Left renal pelvis (tissue), 4 donors: ENCODE results near the gene SLC7A6. TPM values are rescaled to one million over a fixed set of nuclear protein-coding genes. Genes with fewer than 3 reads are reported as not detected.

Source experiments
- DNase-seq, 4 donors: peaks; one replicate each; pipeline ENCODE4 v3.0.0-alpha.2; 2013; ENCODE audit warnings: low read depth in 4 of 4, low spot score in 3 of 4
- polyA plus RNA-seq, 4 donors: library from polyadenylated mRNA; unstranded; fragments of 120-200 nt; gene quantifications; one replicate each; pipeline ENCODE4 v1.2.1, GENCODE V29; 2013; ENCODE audit not compliant: insufficient read length in 4 of 4

Gene SLC7A6
- polyA plus RNA-seq, 4 donors: 15.0 to 19.6 (median 16.5) TPM

DNA sequence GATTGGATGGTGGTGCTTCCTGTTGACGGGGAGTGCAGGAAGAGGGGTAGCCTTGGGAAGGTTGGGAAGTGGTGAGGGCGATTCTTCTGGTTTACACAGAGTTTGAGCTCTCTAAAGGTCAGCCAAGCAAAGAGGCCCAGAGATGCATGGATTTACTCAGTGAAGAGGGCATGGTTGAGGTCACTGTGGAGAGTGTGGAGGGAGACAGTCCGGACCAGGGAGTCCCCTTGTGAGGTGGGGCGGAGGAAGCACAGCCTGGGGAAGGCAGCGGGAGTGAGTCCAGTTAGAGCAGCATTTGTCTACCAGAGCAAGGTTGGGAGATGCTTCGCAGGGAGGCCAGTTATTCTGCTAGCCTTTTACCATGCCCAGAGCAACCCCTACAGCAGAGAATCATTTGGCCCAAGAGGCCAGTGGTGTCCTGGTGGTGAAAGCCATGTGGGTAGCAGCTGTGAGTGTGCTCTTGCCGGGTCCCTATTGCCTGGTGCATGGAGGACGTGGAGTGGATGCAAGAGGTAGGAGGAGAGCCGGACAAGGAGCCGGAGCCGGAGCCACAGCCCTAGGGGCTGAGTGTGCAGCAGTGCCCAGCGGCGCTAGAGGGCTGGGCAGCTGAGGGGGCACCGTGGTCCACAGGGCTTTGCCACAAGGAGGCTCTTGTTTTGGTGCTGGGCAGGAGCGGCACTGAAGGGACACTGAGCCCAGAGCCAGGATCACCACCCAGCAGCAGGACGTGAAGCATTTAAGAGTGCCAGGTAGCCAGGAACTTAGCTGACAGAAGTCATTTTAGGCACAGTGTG, 74.2 kb downstream of the SLC7A6 start:
- DNase-seq: no peak

DNA sequence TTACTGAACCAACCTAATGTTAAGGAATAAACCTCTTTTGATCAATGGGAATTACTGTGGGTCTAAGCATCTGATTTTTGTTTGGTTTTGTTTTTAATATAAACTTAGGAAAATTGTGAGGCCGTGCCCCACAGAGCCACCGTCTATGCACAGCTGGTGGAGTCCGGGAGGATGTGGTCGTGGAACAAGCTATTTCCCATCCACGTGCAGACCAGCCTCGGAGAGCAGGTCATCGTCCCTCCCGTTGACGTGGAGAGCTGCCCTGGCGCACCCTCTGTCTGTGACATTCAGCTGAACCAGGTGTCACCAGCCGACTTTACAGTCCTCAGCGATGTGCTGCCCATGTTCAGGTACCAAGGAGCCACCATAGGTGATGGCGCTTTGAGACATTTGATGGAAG, 74.9 kb downstream of the SLC7A6 start:
- DNase-seq: no peak

DNA sequence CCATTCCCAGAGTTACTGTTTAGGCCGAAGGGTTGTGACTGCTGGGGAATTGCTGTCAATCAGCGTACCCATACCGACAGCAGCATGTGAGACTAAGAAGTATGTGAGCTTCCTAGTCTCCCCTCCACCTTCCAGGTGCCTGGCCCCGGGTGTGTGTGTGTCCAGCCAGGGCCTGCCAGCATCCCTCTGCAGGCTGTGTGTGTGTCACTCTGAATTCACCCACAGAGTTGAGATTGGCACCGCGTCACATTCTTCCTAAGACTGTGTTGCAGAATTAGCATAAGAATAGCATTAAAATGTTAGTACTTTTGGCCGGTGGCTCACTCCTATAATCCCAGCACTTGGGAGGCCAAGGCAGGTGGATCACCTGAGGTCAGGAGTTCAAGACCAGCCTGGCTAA, 78.3 kb downstream of the SLC7A6 start:
- DNase-seq: no peak

DNA sequence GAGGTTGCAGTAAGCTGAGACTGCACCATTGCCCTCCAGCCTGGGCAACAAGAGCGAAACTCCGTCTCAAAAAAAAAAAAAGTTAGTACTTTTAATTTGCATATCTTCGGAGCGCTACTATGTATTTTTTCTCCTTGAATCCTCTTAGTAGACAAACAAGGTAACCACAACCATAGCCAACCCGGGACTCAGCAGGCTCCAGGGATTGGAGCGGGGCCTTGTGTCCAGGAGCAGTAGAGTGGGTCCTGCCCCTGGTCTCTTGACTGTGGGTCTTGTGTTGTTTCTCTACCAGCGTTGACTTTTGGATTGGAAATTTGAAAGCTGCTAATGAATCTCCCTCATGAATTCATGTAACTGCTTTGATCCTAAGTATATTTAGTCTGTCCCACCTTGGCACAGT, 78.8 kb downstream of the SLC7A6 start:
- no peak for DNase-seq

GRCh38 chr16:68344252-68344651, 79.9 kb downstream of the SLC7A6 start:
- no peak for DNase-seq

DNA sequence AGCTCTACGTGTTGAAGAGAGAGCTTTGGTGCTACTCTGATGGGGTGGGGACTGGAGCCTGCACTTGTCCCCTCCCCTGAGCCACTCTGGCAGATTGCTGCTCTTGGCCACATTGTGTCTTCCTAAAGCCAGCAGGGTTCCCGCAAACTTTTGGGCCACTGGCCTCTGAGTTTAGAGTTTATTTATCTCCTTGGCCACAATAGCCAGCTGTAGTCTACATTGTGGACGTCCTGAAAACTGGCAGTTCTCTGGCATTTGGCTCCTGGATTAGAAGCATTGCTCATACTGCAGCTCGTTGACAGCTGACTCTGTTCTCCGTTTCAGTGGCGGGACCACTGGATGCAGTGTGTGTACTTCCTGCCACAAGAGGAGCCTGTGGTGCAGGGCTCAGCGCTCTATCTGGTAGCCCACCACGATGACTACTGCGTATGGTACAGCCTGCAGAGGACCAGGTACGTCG, 81.1 kb downstream of the SLC7A6 start:
- DNase-seq: no peak

DNA sequence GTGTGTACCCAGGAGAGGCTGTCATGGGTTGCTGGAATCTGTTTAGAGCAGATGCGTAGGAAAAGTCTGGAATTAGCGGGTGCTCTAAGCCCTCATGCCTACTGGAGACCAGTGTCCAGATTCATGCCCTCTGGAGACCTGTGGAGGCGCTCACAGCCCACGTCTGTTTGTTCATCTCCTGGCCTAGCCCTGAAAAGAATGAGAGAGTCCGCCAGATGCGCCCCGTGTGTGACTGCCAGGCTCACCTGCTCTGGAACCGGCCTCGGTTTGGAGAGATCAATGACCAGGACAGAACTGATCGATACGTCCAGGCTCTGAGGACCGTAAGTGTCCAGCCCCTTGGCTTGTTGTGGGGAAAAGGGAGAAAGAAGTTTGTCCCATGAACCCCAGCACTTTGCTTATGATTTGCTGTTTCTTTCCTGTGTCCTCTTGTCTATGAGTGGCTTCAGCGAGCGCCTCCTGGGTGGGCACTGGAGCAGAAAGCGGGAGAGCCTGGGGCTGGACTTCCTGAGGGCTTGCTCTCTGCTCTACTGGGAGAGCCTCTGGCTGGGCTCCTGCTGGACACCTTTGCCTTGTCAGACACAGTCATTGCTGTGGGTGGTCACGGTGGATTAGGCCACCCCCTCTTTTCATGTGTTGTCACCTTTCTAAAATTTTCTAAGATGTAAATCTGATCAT, 81.8 kb downstream of the SLC7A6 start:
- DNase-seq: no peak

GRCh38 chr16:68346892-68347480, 82.7 kb downstream of the SLC7A6 start:
- no peak for DNase-seq

DNA sequence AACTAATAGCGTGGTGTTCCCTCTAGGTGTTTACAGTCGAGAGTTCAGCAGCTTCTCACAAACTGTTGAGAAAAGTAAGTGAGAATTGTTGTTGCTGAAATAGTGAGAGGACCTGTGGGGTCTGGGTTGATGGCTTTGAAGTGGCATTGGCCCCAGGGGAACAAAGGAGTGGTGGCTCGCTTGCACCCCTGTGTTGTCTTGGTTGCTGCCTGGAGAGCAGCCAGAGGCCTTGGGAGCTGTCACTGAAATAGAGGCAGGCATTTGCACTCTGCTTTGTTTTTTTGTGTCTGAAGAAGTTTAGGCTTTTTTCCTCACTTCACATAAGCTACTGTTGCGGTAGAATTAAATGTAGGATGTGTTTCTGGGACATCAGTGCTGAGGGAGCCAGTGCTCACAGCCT, 83.3 kb downstream of the SLC7A6 start:
- no peak for DNase-seq

DNA sequence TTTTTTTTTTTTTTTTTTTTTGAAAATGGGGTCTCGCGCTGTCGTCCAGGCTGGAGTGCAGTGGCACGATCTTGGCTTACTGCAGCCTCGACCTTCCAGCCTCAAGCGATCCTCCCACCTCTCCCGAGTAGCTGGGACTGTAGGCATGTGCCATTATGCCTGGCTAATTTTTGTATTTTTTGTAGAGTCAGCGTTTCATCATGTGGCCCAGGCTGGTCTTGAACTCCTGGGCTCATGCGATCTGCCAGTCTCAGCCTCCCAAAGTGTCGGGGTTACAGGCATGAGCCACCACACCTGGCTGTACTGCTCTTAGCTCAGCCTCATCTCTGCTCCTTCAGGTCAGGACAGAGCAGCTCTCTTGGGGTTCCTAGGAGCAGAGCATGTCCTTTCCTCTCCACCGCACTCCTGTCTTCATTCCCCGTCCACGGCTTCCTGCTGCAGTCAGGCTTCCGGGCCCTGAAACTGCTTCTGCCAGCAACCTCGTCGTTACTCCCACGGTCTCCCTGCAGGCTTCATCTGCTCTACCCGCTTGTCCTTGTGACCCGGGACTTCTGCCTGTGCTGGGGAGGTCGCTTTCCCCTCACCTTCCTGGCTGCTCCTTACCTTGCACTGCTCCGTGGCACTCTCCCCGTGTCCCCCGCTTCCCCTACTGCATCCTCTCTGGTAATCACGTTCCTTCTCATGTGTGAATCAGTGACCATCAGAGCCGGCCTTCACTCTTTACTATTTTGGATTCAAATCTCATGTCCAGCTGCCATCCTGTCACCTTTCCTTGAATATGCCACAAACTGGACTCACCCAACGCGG, 84.5 kb downstream of the SLC7A6 start:
- no peak for DNase-seq

- DNase-seq: no peak
These were observed 85.6 kb downstream of the SLC7A6 start for GRCh38 chr16:68349838-68350410.

DNA sequence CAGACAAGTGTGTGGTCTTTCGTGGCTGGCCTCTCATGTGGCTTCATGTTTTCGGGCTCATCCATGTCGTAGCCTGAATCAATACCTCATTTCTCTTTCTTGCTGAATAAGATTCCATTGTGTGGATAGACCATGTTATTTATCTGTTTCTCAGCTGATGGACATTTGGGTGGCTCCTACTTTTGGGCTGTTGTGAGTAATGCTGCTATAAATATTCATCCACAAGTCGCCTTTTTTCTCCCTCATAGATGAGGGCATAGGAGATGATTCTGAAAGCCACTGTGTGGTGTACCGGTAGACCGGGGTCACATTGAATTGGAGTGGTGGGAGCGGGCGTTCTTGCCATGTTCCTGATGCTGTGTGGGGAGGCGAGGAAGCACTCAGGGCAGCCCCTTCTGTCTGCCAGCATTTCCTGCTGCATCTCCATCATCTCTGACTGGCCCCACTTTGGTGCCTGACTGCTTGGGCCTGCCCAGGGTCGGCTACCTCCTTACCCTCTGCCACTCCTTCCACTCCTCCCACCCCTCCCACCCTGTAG, 86.6 kb downstream of the SLC7A6 start:
- DNase-seq: no peak

Other genes starting within 250 kb of the SLC7A6 start
- gene DPEP2NB, start 248.6 kb upstream of the SLC7A6 start, polyA plus RNA-seq: not detected
- gene DDX28, start 241.3 kb upstream of the SLC7A6 start, polyA plus RNA-seq: 10 to 100 TPM in 1 of 4 donors, 1 to 10 TPM in 3; 6.6 to 10.1 (median 9.4) TPM
- 10 to 100 TPM in 3 of 4 donors, 1 to 10 TPM in 1; 9.8 to 15.8 (median 15.5) TPM for gene DUS2, start 241.2 kb upstream of the SLC7A6 start, polyA plus RNA-seq
- gene NFATC3, start 179.2 kb upstream of the SLC7A6 start, polyA plus RNA-seq: 10 to 100 TPM; 32.0 to 38.1 (median 35.0) TPM
- gene ESRP2, start 28.4 kb upstream of the SLC7A6 start, polyA plus RNA-seq: 10 to 100 TPM in 3 of 4 donors, under 1 TPM in 1; 0.94 to 44.7 (median 28.3) TPM
- gene PLA2G15, start 19.2 kb upstream of the SLC7A6 start, polyA plus RNA-seq: 10 to 100 TPM; 19.0 to 27.4 (median 22.2) TPM
- 10 to 100 TPM; 16.0 to 23.7 (median 21.9) TPM for gene SLC7A6OS, start 46.4 kb downstream of the SLC7A6 start, polyA plus RNA-seq
- 10 to 100 TPM; 46.3 to 66.6 (median 53.2) TPM for gene PRMT7, start 46.5 kb downstream of the SLC7A6 start, polyA plus RNA-seq
- gene SMPD3, start 184.0 kb downstream of the SLC7A6 start, polyA plus RNA-seq: 1 to 10 TPM; 1.1 to 2.7 (median 1.2) TPM